HCT116 (cell line): ENCODE results near the gene ADAMTS13. TPM values are rescaled to one million over a fixed set of nuclear protein-coding genes. Genes with fewer than 3 reads are reported as not detected.

ENCODE experiments used
- ATAC-seq: fragments of 200-7000 bp; cut with Tn5 transposase; 2 replicates; pipeline ENCODE4 v1.9.1; 2020; ENCODE audit warnings: mild to moderate bottlenecking, moderate library complexity
- BruUV-seq: library from RNA; stranded (reverse); fragments of 400-500 nt; replicated peaks from 2 replicates; lab custom pipeline; 2021; lab: Mats Ljungman, UMichigan
- CTCF ChIA-PET: fragments of 300-600 bp; sonication (Branson Sonifier 250); formaldehyde crosslinking; loops from one replicate; lab custom pipeline; 2021; ENCODE audit warnings: antibody characterized with exemption; lab: Charles Lee
- POLR2A ChIA-PET: fragments of 300-600, 350-600 bp; sonication (Branson Sonifier 250); formaldehyde crosslinking; loops from one replicate; lab custom pipeline; 2021; ENCODE audit warnings: antibody characterized with exemption; lab: Charles Lee
- RAD21 ChIA-PET, 2 experiments: fragments of 300-600 bp; sonication (Branson Sonifier 250); formaldehyde crosslinking; loops; one replicate each; lab custom pipeline; 2023; ENCODE audit warnings: low total read pairs in 2 of 2; ENCODE audit not compliant: uncharacterized antibody in 2 of 2, unreplicated experiment in 2 of 2, low non-redundant PET in 1 of 2; lab: Charles Lee
- DNase-seq: peaks from one replicate; pipeline ENCODE4 v3.0.0-alpha.2; 2010; ENCODE audit warnings: low read depth, low spot score
- H2AFZ ChIP-seq: fragments of 200-600 bp; shearing (Covaris generic), sonication (generic); 2 replicates; pipeline ENCODE4 v1.6.1; 2017; ENCODE audit warnings: low read depth, mixed run types, mixed read lengths, antibody characterized with exemption, low read length; ENCODE audit not compliant: poor library complexity, severe bottlenecking
- H3K27ac ChIP-seq: 2 replicates; pipeline ENCODE4 v1.5.1; 2012; ENCODE audit warnings: low read depth, low read length
- H3K27me3 ChIP-seq: fragments of 200-600 bp; sonication (generic); 2 replicates; pipeline ENCODE4 v1.6.1; 2016; ENCODE audit warnings: mixed run types, low read length, mixed read lengths; ENCODE audit not compliant: insufficient read depth
- H3K36me3 ChIP-seq, 2 experiments: fragments of 200-500 bp in 1 of 2; fragments of 200-600 bp in 1 of 2; sonication (Bioruptor generic) in 1 of 2; sonication (generic) in 1 of 2; 2 replicates each; pipeline versions ENCODE4 v1.5.1 to v1.6.1; 2014 to 2016; ENCODE audit warnings: low read length in 2 of 2, inconsistent platforms in 1 of 2, mixed read lengths in 1 of 2, mixed run types in 1 of 2; ENCODE audit not compliant: insufficient read depth in 2 of 2, control insufficient read depth in 1 of 2
- H3K4me1 ChIP-seq, 2 experiments: fragments of 200-600 bp in 1 of 2; sonication (generic) in 1 of 2; 2 replicates each; pipeline versions ENCODE4 v1.5.1 to v1.6.1; 2012 to 2017; ENCODE audit warnings: low read length in 2 of 2, inconsistent platforms in 1 of 2, mild to moderate bottlenecking in 1 of 2, mixed read lengths in 1 of 2, mixed run types in 1 of 2, moderate library complexity in 1 of 2; ENCODE audit not compliant: insufficient read depth in 2 of 2, control insufficient read depth in 1 of 2
- H3K4me2 ChIP-seq: fragments of 200-600 bp; sonication (generic); 2 replicates; pipeline ENCODE4 v1.6.1; 2017; ENCODE audit warnings: mixed run types, low read length, mixed read lengths
- H3K4me3 ChIP-seq, 2 experiments: fragments of 200-600 bp in 1 of 2; sonication (generic) in 1 of 2; replicated peaks in 1 of 2; 2 replicates each; pipeline ENCODE4 v1.5.1; 2011 to 2016; ENCODE audit warnings: low read length in 2 of 2, control low read depth in 1 of 2, low read depth in 1 of 2, mild to moderate bottlenecking in 1 of 2, mixed read lengths in 1 of 2, mixed run types in 1 of 2
- H3K79me2 ChIP-seq: fragments of 200-600 bp; sonication (generic); 2 replicates; pipeline ENCODE4 v1.6.1; 2017; ENCODE audit warnings: mild to moderate bottlenecking, mixed run types, low read length, moderate library complexity, mixed read lengths; ENCODE audit not compliant: insufficient read depth
- H3K9ac ChIP-seq: fragments of 200-600 bp; sonication (generic); 2 replicates; pipeline ENCODE4 v1.6.1; 2016; ENCODE audit warnings: low read length, mixed read lengths
- H3K9me2 ChIP-seq: fragments of 200-600 bp; sonication (generic), shearing (Covaris generic); 2 replicates; pipeline ENCODE4 v1.6.1; 2017; ENCODE audit warnings: mixed run types, mild to moderate bottlenecking, moderate library complexity; ENCODE audit not compliant: insufficient read depth
- H3K9me3 ChIP-seq, 2 experiments: fragments of 200-500 bp in 1 of 2; fragments of 200-600 bp in 1 of 2; sonication (Bioruptor generic) in 1 of 2; sonication (generic) in 1 of 2; 2 replicates each; pipeline ENCODE4 v1.6.1; 2014 to 2017; ENCODE audit warnings: low read length in 2 of 2, mixed read lengths in 2 of 2, inconsistent platforms in 1 of 2, low read depth in 1 of 2, mild to moderate bottlenecking in 1 of 2, mixed run types in 1 of 2, moderate library complexity in 1 of 2; ENCODE audit not compliant: control insufficient read depth in 1 of 2, insufficient read depth in 1 of 2
- H4K20me1 ChIP-seq: fragments of 200-600 bp; sonication (generic), shearing (Covaris generic); 2 replicates; pipeline ENCODE4 v1.6.1; 2017; ENCODE audit warnings: mixed run types, mild to moderate bottlenecking, moderate library complexity; ENCODE audit not compliant: insufficient read depth
- ATF3 ChIP-seq: IDR thresholded peaks from 2 replicates; pipeline ENCODE4 v1.6.1; 2012
- CEBPB ChIP-seq: IDR thresholded peaks from 2 replicates; pipeline ENCODE4 v1.6.1; 2012; ENCODE audit warnings: low read depth
- CTCF ChIP-seq, 3 experiments: fragments of 200-600 bp in 1 of 3; sonication (generic) in 1 of 3; IDR thresholded peaks in 2 of 3; conservative IDR thresholded peaks in 1 of 3; 2 replicates each; pipeline ENCODE4 v1.5.1; 2012 to 2017; ENCODE audit warnings: low read depth in 2 of 3, low read length in 2 of 3, antibody characterized with exemption in 1 of 3, borderline replicate concordance in 1 of 3, control low read depth in 1 of 3, mild to moderate bottlenecking in 1 of 3, mixed read lengths in 1 of 3, mixed run types in 1 of 3, moderate library complexity in 1 of 3; ENCODE audit not compliant: insufficient read depth in 1 of 3
- EGR1 ChIP-seq: IDR thresholded peaks from 2 replicates; pipeline ENCODE4 v1.6.1; 2012; ENCODE audit warnings: low read depth
- ELF1 ChIP-seq: IDR thresholded peaks from 2 replicates; pipeline ENCODE4 v1.6.1; 2012; ENCODE audit warnings: low read depth, borderline replicate concordance
- JUND ChIP-seq: IDR thresholded peaks from 2 replicates; pipeline ENCODE4 v1.6.1; 2012
- POLR2AphosphoS5 ChIP-seq: IDR thresholded peaks from 2 replicates; pipeline ENCODE4 v1.6.1; 2011; ENCODE audit warnings: mild to moderate bottlenecking, low read depth, low read length, moderate library complexity
- RAD21 ChIP-seq: IDR thresholded peaks from 2 replicates; pipeline ENCODE4 v1.6.1; 2012; ENCODE audit warnings: low read depth, mild to moderate bottlenecking
- SP1 ChIP-seq: IDR thresholded peaks from 2 replicates; pipeline ENCODE4 v1.6.1; 2012; ENCODE audit warnings: low read depth
- TCF7L2 ChIP-seq: IDR thresholded peaks from 2 replicates; pipeline ENCODE4 v1.7.0; 2011; ENCODE audit warnings: borderline replicate concordance, inconsistent platforms; ENCODE audit not compliant: insufficient read depth, insufficient read length; ENCODE audit errors: extremely low read depth
- intact Hi-C: fragments of 100-400 bp; cut with micrococcal nuclease; formaldehyde crosslinking; loops from 2 replicates; pipeline ENCODE4 v1.10.0; 2022
- total RNA-seq: library from RNA; stranded (reverse); gene quantifications from one replicate; pipeline ENCODE4 v1.2.1, GENCODE V29; 2021; ENCODE audit not compliant: unreplicated experiment

ADAMTS13 gene
- total RNA-seq, 1 experiment from 2014 or later: 9.2 TPM

GRCh38 chr9:133468777-133469421, 46.7 kb downstream of the ADAMTS13 start:
- no peaks in the 10 kb centered on the region for H3K4me1 ChIP-seq
- CTCF ChIA-PET: no interaction called here
- no peaks in the 10 kb centered on the region for H3K9me3 ChIP-seq
- ATAC-seq: no peak
- POLR2A ChIA-PET: no interaction called here
- TF ChIP-seq SP1: no peak
- no peak for TF ChIP-seq CTCF (IDR thresholded peaks at IDR 0.05 in 2 of 3, conservative IDR thresholded peaks at IDR 0.05 in 1 of 3; ENCODE audit: borderline replicate concordance in 1 of 3, insufficient read depth in 1 of 3, low read depth in 2 of 3, low read length in 2 of 3)
- TF ChIP-seq JUND: no peak
- TF ChIP-seq POLR2AphosphoS5: no peak; the same call in 1 of the 2 replicates
- TF ChIP-seq CEBPB: no peak
- no peak for TF ChIP-seq ATF3
- TF ChIP-seq RAD21: no peak
- TF ChIP-seq EGR1: no peak
- TF ChIP-seq TCF7L2: no peak
- TF ChIP-seq ELF1: no peak
- no peaks in the 10 kb centered on the region for H3K9me2 ChIP-seq
- H3K27me3 ChIP-seq: no peaks in the 10 kb centered on the region
- no TSS peak for BruUV-seq
- no peak overlapping the region for H3K4me2 ChIP-seq
- no peaks in the 10 kb centered on the region for H3K79me2 ChIP-seq
- intact Hi-C loops: no loop called here
- H4K20me1 ChIP-seq: no peaks in the 10 kb centered on the region
- H3K4me3 ChIP-seq: no peak overlapping the region
- RAD21 ChIA-PET: no interaction called here
- no peak for DNase-seq
- no peak overlapping the region for H3K9ac ChIP-seq
- no peak overlapping the region for H2AFZ ChIP-seq
- no peak overlapping the region for H3K27ac ChIP-seq
- H3K36me3 ChIP-seq: no peaks in the 10 kb centered on the region
